ENCODE results near the gene AMIGO1.

DNA sequence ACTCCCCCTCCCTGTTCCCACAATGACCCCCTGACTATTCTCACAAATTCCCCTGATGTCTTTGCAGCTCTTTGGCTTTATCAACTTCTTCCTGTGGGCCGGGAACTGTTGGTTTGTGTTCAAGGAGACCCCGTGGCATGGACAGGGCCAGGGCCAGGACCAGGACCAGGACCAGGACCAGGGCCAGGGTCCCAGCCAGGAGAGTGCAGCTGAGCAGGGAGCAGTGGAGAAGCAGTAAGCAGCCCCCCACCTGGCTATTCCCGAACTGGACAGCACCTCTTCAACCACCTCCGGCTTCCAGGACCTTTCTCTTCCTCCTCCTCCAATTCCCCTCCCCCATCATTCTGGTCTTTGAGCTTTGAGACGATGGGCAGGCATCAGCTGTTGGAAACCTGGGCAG is 30.2 kb downstream of the AMIGO1 start:
- TF ChIP-seq, protein P1, sequence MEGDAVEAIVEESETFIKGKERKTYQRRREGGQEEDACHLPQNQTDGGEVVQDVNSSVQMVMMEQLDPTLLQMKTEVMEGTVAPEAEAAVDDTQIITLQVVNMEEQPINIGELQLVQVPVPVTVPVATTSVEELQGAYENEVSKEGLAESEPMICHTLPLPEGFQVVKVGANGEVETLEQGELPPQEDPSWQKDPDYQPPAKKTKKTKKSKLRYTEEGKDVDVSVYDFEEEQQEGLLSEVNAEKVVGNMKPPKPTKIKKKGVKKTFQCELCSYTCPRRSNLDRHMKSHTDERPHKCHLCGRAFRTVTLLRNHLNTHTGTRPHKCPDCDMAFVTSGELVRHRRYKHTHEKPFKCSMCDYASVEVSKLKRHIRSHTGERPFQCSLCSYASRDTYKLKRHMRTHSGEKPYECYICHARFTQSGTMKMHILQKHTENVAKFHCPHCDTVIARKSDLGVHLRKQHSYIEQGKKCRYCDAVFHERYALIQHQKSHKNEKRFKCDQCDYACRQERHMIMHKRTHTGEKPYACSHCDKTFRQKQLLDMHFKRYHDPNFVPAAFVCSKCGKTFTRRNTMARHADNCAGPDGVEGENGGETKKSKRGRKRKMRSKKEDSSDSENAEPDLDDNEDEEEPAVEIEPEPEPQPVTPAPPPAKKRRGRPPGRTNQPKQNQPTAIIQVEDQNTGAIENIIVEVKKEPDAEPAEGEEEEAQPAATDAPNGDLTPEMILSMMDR (IDR thresholded peaks at IDR 0.05): no peak
- no peak for TF ChIP-seq POLR2A (IDR thresholded peaks at IDR 0.05)

Data from adrenal gland (tissue), 5 donors.